ENCODE results near the gene KNSTRN. TPM values are rescaled to one million over a fixed set of nuclear protein-coding genes. Genes with fewer than 3 reads are reported as not detected.
A peak's percentile ranks its signal among the peaks of the same experiment; 100 is the strongest.

KNSTRN gene
- total and polyA plus RNA-seq, 2 of the 13 experiments (the other 11 are each of a cell fraction or from before 2014, with no cell fraction given): 20.3 to 62.3 TPM

DNA sequence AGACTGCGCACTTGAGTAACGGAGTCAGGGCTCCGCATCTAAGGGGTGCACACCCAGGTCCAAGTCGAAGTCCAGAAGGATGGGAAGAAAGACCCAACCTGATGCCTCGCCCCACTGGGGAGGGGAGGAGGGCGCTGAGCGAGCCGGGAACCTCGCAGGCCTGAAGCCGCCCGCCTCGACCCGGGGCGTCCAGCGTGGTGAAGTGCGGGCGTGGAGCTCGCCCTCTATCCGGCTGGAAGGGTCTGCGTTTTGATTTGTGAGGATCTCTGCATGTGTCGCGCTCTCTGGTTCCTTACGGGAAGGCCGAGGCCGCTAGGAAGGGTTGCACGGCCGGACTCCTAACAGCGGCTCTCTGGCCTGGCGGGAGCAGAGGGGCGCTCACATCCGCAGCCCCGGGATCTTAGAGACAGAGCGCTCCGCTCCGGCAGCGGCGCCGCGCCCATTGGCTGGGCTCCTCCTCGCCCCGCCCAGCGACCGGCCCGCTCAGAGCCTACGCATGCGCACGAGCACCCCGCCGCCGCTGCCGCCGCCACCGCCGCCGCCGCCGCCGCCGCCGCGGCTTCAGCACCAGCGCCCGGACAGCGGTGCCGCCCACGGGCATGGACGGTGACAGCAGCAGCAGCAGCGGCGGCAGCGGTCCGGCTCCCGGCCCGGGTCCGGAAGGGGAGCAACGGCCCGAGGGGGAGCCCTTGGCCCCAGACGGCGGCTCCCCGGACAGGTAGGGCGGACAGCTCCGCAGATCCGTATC lies 24.6 kb upstream of the KNSTRN start, which contains the start of gene DISP2 (continued):
- TF ChIP-seq ZFYVE20 (CRISPR knock-in tag; IDR thresholded peaks at IDR 0.05; ENCODE audit: borderline replicate concordance, low read depth) (peak; percentile 91; the same call in 1 of the 2 replicates), MXD4 (CRISPR knock-in tag; IDR thresholded peaks at IDR 0.05) (peak; percentile 90; the same call in 1 of the 2 replicates), ZNF546 (CRISPR knock-in tag; conservative IDR thresholded peaks at IDR 0.05) (0 out of 2 replicates have a peak, but pooled peaks have one; percentile 45), ZNF501 (CRISPR knock-in tag; IDR thresholded peaks at IDR 0.05) (peak; percentile 61; the same call in 1 of the 2 replicates), PLRG1 (conservative IDR thresholded peaks at IDR 0.05) (no peak), SAFB2 (CRISPR knock-in tag; IDR thresholded peaks at IDR 0.05; ENCODE audit: borderline replicate concordance, low read depth) (0 out of 2 replicates have a peak, but pooled peaks have one; percentile 77), RARA (CRISPR knock-in tag; IDR thresholded peaks at IDR 0.05) (peak; percentile 3; the same call in 1 of the 2 replicates), KDM2A (CRISPR knock-in tag; IDR thresholded peaks at IDR 0.05; ENCODE audit: borderline replicate concordance, low read depth) (peak; percentile 51; the same call in 1 of the 2 replicates), MXI1 (IDR thresholded peaks at IDR 0.05; ENCODE audit: borderline replicate concordance, low read depth, low read length) (peak; percentile 94), ZNF883 (CRISPR knock-in tag; IDR thresholded peaks at IDR 0.05; ENCODE audit: not compliant biosample characterization) (peak; percentile 37)
- TF ChIP-seq, protein P1, sequence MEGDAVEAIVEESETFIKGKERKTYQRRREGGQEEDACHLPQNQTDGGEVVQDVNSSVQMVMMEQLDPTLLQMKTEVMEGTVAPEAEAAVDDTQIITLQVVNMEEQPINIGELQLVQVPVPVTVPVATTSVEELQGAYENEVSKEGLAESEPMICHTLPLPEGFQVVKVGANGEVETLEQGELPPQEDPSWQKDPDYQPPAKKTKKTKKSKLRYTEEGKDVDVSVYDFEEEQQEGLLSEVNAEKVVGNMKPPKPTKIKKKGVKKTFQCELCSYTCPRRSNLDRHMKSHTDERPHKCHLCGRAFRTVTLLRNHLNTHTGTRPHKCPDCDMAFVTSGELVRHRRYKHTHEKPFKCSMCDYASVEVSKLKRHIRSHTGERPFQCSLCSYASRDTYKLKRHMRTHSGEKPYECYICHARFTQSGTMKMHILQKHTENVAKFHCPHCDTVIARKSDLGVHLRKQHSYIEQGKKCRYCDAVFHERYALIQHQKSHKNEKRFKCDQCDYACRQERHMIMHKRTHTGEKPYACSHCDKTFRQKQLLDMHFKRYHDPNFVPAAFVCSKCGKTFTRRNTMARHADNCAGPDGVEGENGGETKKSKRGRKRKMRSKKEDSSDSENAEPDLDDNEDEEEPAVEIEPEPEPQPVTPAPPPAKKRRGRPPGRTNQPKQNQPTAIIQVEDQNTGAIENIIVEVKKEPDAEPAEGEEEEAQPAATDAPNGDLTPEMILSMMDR (CRISPR knock-in tag; IDR thresholded peaks at IDR 0.05): peak; percentile 18
- TF ChIP-seq, protein P2, sequence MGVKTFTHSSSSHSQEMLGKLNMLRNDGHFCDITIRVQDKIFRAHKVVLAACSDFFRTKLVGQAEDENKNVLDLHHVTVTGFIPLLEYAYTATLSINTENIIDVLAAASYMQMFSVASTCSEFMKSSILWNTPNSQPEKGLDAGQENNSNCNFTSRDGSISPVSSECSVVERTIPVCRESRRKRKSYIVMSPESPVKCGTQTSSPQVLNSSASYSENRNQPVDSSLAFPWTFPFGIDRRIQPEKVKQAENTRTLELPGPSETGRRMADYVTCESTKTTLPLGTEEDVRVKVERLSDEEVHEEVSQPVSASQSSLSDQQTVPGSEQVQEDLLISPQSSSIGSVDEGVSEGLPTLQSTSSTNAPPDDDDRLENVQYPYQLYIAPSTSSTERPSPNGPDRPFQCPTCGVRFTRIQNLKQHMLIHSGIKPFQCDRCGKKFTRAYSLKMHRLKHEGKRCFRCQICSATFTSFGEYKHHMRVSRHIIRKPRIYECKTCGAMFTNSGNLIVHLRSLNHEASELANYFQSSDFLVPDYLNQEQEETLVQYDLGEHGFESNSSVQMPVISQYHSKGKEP (CRISPR knock-in tag; IDR thresholded peaks at IDR 0.05): 0 out of 2 replicates have a peak, but pooled peaks have one; percentile 48
- TF ChIP-seq, protein P3, sequence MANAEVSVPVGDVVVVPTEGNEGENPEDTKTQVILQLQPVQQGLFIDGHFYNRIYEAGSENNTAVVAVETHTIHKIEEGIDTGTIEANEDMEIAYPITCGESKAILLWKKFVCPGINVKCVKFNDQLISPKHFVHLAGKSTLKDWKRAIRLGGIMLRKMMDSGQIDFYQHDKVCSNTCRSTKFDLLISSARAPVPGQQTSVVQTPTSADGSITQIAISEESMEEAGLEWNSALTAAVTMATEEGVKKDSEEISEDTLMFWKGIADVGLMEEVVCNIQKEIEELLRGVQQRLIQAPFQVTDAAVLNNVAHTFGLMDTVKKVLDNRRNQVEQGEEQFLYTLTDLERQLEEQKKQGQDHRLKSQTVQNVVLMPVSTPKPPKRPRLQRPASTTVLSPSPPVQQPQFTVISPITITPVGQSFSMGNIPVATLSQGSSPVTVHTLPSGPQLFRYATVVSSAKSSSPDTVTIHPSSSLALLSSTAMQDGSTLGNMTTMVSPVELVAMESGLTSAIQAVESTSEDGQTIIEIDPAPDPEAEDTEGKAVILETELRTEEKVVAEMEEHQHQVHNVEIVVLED (CRISPR knock-in tag; IDR thresholded peaks at IDR 0.05; ENCODE audit: borderline replicate concordance): 0 out of 2 replicates have a peak, but pooled peaks have one; percentile 19
- TF ChIP-seq, protein P4, sequence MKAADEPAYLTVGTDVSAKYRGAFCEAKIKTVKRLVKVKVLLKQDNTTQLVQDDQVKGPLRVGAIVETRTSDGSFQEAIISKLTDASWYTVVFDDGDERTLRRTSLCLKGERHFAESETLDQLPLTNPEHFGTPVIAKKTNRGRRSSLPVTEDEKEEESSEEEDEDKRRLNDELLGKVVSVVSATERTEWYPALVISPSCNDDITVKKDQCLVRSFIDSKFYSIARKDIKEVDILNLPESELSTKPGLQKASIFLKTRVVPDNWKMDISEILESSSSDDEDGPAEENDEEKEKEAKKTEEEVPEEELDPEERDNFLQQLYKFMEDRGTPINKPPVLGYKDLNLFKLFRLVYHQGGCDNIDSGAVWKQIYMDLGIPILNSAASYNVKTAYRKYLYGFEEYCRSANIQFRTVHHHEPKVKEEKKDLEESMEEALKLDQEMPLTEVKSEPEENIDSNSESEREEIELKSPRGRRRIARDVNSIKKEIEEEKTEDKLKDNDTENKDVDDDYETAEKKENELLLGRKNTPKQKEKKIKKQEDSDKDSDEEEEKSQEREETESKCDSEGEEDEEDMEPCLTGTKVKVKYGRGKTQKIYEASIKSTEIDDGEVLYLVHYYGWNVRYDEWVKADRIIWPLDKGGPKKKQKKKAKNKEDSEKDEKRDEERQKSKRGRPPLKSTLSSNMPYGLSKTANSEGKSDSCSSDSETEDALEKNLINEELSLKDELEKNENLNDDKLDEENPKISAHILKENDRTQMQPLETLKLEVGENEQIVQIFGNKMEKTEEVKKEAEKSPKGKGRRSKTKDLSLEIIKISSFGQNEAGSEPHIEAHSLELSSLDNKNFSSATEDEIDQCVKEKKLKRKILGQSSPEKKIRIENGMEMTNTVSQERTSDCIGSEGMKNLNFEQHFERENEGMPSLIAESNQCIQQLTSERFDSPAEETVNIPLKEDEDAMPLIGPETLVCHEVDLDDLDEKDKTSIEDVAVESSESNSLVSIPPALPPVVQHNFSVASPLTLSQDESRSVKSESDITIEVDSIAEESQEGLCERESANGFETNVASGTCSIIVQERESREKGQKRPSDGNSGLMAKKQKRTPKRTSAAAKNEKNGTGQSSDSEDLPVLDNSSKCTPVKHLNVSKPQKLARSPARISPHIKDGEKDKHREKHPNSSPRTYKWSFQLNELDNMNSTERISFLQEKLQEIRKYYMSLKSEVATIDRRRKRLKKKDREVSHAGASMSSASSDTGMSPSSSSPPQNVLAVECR (CRISPR knock-in tag; IDR thresholded peaks at IDR 0.05; ENCODE audit: borderline replicate concordance): peak; percentile 74
- TF ChIP-seq, protein P5, sequence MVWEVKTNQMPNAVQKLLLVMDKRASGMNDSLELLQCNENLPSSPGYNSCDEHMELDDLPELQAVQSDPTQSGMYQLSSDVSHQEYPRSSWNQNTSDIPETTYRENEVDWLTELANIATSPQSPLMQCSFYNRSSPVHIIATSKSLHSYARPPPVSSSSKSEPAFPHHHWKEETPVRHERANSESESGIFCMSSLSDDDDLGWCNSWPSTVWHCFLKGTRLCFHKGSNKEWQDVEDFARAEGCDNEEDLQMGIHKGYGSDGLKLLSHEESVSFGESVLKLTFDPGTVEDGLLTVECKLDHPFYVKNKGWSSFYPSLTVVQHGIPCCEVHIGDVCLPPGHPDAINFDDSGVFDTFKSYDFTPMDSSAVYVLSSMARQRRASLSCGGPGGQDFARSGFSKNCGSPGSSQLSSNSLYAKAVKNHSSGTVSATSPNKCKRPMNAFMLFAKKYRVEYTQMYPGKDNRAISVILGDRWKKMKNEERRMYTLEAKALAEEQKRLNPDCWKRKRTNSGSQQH (CRISPR knock-in tag; IDR thresholded peaks at IDR 0.05; ENCODE audit: low read depth): peak; percentile 76; the same call in 1 of the 2 replicates
